ENCODE measurements around the gene WIPF2.

WIPF2 gene

GRCh38 chr17:40327735-40328385, 108.8 kb downstream of the WIPF2 start:
- no peak for DNase-seq

GRCh38 chr17:40328386-40328766, 109.3 kb downstream of the WIPF2 start:
- no peak for DNase-seq

- peak; percentile 50 to 62 for DNase-seq
Observed at GRCh38 chr17:40329839-40330794, 111.0 kb downstream of the WIPF2 start.

- DNase-seq: no peak
Observed at GRCh38 chr17:40330850-40331470, 111.9 kb downstream of the WIPF2 start.

- no peak for DNase-seq
Observed at GRCh38 chr17:40331743-40332641, 112.9 kb downstream of the WIPF2 start.
